Testis (tissue), 2 donors: ENCODE results near the gene OR6C2.
"Not testable (repeated sequence)": the region's sequence is repeated elsewhere in the genome, so short reads cannot be mapped to it uniquely, and the experiment has no call there.

Source experiments
- CTCF ChIP-seq, 3 experiments: fragments of 450-650 bp in 2 of 3; fragments of 200-600 bp in 1 of 3; sonication (generic) in 1 of 3; IDR thresholded peaks; one replicate each; pipeline ENCODE4 v1.5.1; 2016 to 2019; ENCODE audit warnings: antibody characterized with exemption in 3 of 3, mild to moderate bottlenecking in 2 of 3, moderate library complexity in 1 of 3
- POLR2A ChIP-seq: fragments of 450-650 bp; IDR thresholded peaks from one replicate; pipeline ENCODE4 v1.6.1; 2017; ENCODE audit warnings: antibody characterized with exemption, mild to moderate bottlenecking, moderate library complexity

GRCh38 chr12:55464926-55465325, 21.1 kb downstream of the OR6C2 start:
- not testable (repeated sequence) for TF ChIP-seq POLR2A; CTCF (IDR thresholded peaks at IDR 0.05)
